ENCODE results near the gene AGBL2.

DNA sequence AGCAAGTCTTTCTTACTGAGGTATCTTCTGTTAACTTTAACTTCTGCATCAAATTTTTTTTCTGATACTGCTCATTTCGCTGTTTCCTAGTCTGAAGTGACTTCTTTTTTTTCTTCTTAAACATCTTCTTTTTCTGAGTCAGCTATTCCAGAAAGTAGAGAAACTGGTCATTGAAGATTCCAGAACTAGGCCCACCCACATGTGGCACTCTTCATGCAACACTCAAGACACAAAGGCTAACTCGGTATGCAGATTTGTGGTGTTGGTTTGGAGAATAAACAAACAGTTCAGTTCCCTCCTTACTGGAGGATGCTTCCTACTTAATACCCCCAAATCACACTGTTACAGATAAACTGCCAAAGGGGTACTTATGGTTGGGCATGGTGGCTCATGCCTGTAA lies 47.6 kb downstream of the AGBL2 start:
- TF ChIP-seq, protein P1, sequence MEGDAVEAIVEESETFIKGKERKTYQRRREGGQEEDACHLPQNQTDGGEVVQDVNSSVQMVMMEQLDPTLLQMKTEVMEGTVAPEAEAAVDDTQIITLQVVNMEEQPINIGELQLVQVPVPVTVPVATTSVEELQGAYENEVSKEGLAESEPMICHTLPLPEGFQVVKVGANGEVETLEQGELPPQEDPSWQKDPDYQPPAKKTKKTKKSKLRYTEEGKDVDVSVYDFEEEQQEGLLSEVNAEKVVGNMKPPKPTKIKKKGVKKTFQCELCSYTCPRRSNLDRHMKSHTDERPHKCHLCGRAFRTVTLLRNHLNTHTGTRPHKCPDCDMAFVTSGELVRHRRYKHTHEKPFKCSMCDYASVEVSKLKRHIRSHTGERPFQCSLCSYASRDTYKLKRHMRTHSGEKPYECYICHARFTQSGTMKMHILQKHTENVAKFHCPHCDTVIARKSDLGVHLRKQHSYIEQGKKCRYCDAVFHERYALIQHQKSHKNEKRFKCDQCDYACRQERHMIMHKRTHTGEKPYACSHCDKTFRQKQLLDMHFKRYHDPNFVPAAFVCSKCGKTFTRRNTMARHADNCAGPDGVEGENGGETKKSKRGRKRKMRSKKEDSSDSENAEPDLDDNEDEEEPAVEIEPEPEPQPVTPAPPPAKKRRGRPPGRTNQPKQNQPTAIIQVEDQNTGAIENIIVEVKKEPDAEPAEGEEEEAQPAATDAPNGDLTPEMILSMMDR (conservative IDR thresholded peaks at IDR 0.05; ENCODE audit: low read length): no peak
- no peak for TF ChIP-seq EZH2phosphoT487 (IDR thresholded peaks at IDR 0.05; ENCODE audit: borderline replicate concordance, low read depth, low read length)
